Muscle of leg (tissue), 11 donors: Measurements from ENCODE around the gene NUDC. TPM values are rescaled to one million over a fixed set of nuclear protein-coding genes. Genes with fewer than 3 reads are reported as not detected.

Source experiments
- DNase-seq: peaks from one replicate; pipeline ENCODE4 v3.0.0; 2013
- H3K27ac ChIP-seq: one replicate; pipeline ENCODE4 v1.5.1; 2013; ENCODE audit warnings: mild to moderate bottlenecking, low read length, control low read depth
- H3K27me3 ChIP-seq: one replicate; pipeline ENCODE4 v1.6.1; 2013; ENCODE audit warnings: low read length; ENCODE audit not compliant: control insufficient read depth, insufficient read depth
- H3K36me3 ChIP-seq: one replicate; pipeline ENCODE4 v1.6.1; 2013; ENCODE audit warnings: low read length; ENCODE audit not compliant: control insufficient read depth, insufficient read depth
- H3K4me1 ChIP-seq: one replicate; pipeline ENCODE4 v1.6.1; 2013; ENCODE audit warnings: low read length; ENCODE audit not compliant: control insufficient read depth, insufficient read depth
- H3K4me3 ChIP-seq: one replicate; pipeline ENCODE4 v1.5.1; 2013; ENCODE audit warnings: low read length, control low read depth
- H3K9me3 ChIP-seq: replicated peaks from 2 replicates; pipeline ENCODE4 v1.6.1; 2013; ENCODE audit warnings: low read depth, low read length; ENCODE audit not compliant: control insufficient read depth
- WGBS: methylation state at CpG from one replicate; pipeline ENCODE4 v1.1.5; 2013; ENCODE audit warnings: missing lambda C conversion rate; ENCODE audit not compliant: insufficient coverage; 5-methylcytosine and 5-hydroxymethylcytosine counted together
- polyA plus RNA-seq, 8 donors: library from polyadenylated mRNA; unstranded; fragments of 120-200 nt; gene quantifications; one replicate each; pipeline versions ENCODE4 v1.2.1 to v1.2.3, GENCODE V29; 2013; ENCODE audit warnings: inconsistent platforms in 1 of 8, low replicate concordance in 1 of 8; ENCODE audit not compliant: insufficient read length in 8 of 8, insufficient read depth in 1 of 8
- total RNA-seq: library from RNA; stranded (reverse); fragments of 120-200 nt; gene quantifications from one replicate; pipeline ENCODE4 v1.2.4, GENCODE V29; 2013

The NUDC gene
- total and polyA plus RNA-seq, 9 donors: 25.8 to 65.5 (median 60.7) TPM

DNA sequence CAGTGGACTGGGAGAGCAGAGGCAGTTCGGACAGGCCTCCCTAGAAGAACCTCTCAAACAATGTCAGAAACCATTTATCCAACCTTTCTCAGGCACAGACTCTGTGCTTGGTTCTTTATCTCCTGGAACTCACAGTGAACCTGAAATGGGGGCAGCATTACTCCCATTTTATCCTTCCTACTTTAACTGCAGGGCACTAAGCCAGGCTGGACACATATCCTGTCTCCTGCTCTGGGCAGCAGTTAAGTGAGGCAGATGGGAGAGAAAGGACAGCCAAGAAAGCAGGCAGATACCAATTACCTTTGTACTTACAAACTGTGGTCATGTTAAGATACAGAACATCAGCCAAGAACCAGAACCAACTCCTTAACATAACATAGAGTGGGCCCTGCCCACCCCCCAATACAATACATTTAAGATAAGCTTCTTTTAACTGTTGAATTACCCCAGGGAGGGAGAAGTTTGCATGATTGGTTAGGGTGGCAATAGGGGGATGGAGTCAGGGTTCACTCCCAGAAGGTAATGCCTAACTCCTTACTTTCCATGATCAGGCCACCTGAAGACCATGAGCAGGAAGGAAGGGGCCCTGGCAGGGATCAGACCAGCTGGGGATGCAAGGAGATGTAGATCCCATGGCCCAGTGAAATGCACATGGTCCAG, 27.9 kb downstream of the NUDC start:
- Histone ChIP-seq H3K4me1 (no peaks in the 10 kb centered on the region), H3K9me3 (no peaks in the 10 kb centered on the region), H3K27ac (no peak overlapping the region), H3K4me3 (no peak overlapping the region), H3K27me3 (no peaks in the 10 kb centered on the region), H3K36me3 (peaks cover 27% of the 10 kb centered on the region)
- DNase-seq: no peak
- WGBS: no CpG with 5 or more reads among the region's 1 CpG

DNA sequence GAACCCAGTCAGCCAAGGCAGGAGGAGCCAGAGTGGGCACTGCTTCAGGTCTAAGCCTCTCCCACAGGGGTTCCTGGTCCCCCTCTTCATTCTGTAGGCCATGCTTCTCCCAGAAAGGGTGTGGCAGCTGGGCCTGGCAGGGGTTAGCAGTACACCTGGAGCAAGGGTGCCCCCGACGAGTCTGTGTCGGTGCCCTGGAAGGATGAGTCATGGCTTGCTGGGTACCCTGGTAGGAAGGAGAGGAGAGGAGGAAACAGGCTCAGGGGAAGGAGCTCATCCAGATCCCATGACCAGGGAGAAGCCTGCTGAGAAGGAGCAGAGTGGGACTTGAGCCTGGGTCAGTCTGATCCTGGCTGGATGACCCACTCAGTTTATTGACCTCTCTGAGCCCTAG, 28.4 kb downstream of the NUDC start:
- Histone ChIP-seq H3K27ac (no peak overlapping the region), H3K4me3 (no peak overlapping the region), H3K36me3 (peaks cover 24% of the 10 kb centered on the region), H3K9me3 (no peaks in the 10 kb centered on the region), H3K4me1 (no peaks in the 10 kb centered on the region), H3K27me3 (no peaks in the 10 kb centered on the region)
- no peak for DNase-seq
- 94% methylated on average over 3 of the region's 3 CpGs for WGBS

DNA sequence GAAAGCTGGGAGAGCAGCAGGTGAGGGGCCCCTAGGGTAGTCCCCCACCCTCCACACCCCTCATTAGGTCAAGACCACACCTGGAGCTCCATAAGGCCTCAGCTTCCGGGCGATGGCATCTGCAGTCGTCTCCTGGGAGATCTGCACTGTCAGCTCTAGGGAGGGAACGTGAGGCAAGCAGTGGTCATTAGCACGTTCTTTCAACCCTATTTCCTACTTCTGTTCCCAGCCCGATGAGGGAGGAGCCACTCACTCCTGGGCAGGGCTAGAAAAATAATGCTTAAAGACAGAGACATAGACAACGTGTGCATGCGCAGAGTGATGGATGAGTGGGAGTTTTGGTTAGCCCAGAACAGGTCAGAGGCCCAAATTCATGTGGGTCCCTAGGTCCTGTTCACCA, 29.1 kb downstream of the NUDC start:
- Histone ChIP-seq H3K4me1 (no peaks in the 10 kb centered on the region), H3K36me3 (peaks cover 17% of the 10 kb centered on the region), H3K9me3 (no peaks in the 10 kb centered on the region), H3K27ac (no peak overlapping the region), H3K4me3 (no peak overlapping the region), H3K27me3 (no peaks in the 10 kb centered on the region)
- WGBS: 65% methylated on average over 6 of the region's 8 CpGs
- no peak for DNase-seq

DNA sequence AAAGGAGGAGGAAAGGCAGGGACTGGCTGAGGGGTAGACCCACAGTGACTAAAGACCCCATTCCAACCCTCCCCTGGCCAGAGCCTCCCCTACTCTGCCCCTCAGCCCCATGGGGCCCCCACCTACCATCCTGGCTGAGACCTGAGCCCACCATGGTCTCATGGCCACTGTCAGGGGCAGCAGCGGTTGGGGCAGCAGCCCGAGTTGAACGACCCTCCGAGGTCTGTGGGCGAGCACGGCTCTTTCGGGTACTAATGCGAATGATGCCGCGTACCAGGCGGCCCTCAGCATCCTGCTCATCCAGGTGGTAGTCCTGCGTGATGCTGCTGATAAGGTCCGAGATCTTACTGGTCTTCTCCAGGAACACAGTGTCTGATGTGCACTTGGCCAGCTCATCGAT, 29.7 kb downstream of the NUDC start:
- DNase-seq: no peak
- Histone ChIP-seq H3K9me3 (peaks cover 3% of the 10 kb centered on the region), H3K4me3 (no peak overlapping the region), H3K27me3 (no peaks in the 10 kb centered on the region), H3K4me1 (no peaks in the 10 kb centered on the region), H3K27ac (no peak overlapping the region), H3K36me3 (peaks cover 11% of the 10 kb centered on the region)
- WGBS: 96% methylated on average over 14 of the region's 14 CpGs

DNA sequence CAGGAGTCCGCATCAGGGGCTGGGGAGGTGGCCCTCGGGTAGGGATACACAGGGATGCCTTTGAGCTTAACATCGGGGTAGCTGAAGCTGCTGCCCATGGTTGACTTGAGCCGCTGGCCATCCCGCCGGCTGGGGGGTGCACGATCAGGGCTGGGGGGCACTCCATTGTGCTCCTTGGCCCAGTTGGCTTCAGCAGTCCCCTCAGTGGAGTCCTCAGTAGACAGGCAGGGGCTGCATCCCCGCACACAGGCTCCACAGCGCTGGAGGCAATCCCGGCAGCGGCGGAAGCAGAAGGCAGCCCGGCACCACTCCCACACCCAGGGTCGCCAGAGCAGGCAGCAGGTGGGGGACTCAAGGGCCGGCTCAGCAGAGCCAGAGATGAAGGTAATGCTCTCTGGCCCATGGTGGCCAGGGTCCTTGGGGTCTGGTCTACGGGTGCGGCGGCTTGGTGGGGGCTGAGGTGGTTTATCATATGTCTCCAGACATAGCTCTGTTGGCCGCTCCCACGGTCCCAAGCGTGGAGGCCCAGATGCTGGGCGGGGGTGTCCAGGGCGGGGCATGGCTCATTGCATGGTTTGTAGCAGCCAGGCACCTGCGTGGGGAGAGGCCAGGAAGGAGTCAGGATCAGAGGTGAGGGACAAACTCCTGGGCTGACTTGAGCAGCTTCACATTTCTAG, 30.4 kb downstream of the NUDC start:
- peaks cover 3% of the 10 kb centered on the region for H3K36me3 ChIP-seq
- no peaks in the 10 kb centered on the region for H3K4me1 ChIP-seq
- peaks cover 3% of the 10 kb centered on the region for H3K9me3 ChIP-seq
- no peak overlapping the region for H3K4me3 ChIP-seq
- DNase-seq: no peak
- no peak overlapping the region for H3K27ac ChIP-seq
- peaks cover 2% of the 10 kb centered on the region for H3K27me3 ChIP-seq
- 83% methylated on average over 21 of the region's 24 CpGs for WGBS

DNA sequence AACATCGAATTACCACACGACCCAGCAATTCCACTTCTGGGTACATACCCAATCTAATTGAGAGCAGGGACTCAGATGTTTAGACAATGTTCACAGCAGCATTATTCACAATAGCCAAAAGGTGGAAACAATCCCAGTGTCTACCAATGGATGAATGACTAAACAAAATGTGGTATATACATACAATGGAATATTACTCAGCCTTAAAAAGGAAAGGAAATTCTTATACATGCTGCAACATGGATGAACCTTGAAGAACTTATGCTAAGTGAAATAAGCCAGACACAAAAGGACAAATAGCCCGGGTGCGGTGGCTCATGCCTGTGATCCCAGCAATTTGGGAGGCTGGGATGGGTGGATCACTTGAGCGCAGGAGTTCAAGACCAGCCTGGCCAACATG, 31.8 kb downstream of the NUDC start:
- DNase-seq: no peak
- no peaks in the 10 kb centered on the region for H3K4me1 ChIP-seq
- peaks cover 13% of the 10 kb centered on the region for H3K27me3 ChIP-seq

DNA sequence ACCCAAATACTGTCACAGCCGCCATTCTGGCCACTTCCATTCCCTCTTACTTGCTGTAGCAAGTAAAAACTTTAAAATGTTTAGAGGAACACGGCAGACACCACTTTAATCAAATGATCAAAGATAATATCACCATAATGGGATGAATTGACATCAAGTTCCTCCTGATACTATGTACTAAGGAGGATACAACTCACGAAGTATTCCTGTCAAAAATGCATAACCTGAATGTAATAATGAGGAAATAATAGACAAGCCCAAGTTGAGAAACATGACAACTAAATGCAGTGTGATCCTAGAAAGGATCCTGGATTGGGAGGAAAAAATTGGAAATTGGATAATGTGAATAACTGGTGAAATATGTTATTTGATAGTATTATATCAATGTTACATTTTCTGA, 34.8 kb downstream of the NUDC start:
- Histone ChIP-seq H3K27me3 (peaks cover 43% of the 10 kb centered on the region), H3K36me3 (no peaks in the 10 kb centered on the region), H3K4me3 (no peak overlapping the region), H3K9me3 (peaks cover 3% of the 10 kb centered on the region), H3K4me1 (peaks cover 4% of the 10 kb centered on the region), H3K27ac (no peak overlapping the region)
- no peak for DNase-seq
- WGBS: no CpG with 5 or more reads among the region's 3 CpGs

More for the DNA sequence above, 31.8 kb downstream of the NUDC start:
- Histone ChIP-seq H3K27ac (no peak overlapping the region), H3K9me3 (peaks cover 3% of the 10 kb centered on the region), H3K36me3 (no peaks in the 10 kb centered on the region), H3K4me3 (no peak overlapping the region)
- 100% methylated on average over 3 of the region's 5 CpGs for WGBS

DNA sequence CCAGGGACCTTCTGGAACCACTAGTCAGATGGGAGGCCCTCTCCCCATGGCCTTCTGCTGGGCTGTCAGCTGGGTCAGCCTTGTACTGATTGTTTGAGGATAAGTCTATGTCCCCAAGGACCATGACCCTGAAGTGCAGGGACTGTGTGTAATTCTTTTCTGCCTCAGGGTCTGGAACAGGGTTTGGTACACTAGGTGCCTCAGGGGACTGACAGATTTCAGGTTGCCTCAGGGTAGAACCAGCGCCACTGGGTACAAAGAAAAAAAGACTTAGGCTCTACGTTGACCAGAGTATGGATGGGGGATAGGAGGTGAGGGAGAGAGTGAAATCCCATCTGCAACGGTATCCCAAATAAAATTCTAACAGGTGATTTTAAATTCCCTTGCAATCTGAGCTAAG, 35.8 kb downstream of the NUDC start:
- H3K36me3 ChIP-seq: no peaks in the 10 kb centered on the region
- WGBS: no CpG with 5 or more reads among the region's 3 CpGs
- peaks cover 3% of the 10 kb centered on the region for H3K9me3 ChIP-seq
- DNase-seq: no peak
- no peak overlapping the region for H3K27ac ChIP-seq
- no peak overlapping the region for H3K4me3 ChIP-seq
- peaks cover 4% of the 10 kb centered on the region for H3K4me1 ChIP-seq
- H3K27me3 ChIP-seq: peaks cover 48% of the 10 kb centered on the region

DNA sequence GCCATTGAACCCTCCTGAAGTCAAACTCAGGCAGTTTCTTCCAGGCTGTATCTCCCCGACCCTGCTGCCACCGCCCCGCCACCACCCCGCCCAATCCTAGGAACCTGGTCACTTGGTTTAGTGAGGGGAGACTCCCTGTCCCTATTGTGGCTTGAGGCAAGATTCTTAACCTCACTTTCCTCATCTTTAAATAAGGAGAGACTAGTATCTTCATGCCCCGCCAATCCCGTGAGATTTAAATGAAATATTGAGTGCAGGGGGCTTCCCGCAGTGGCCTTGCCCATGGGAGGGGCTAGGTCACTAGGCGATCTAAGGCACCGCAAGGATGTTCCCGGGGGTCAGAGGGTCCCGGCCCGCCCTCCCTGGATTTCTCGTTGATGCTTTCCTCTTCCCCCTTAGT, 37.7 kb downstream of the NUDC start:
- no peak overlapping the region for H3K27ac ChIP-seq
- H3K27me3 ChIP-seq: peaks cover 57% of the 10 kb centered on the region
- 0% methylated on average over 3 of the region's 13 CpGs for WGBS
- peaks cover 4% of the 10 kb centered on the region for H3K4me1 ChIP-seq
- DNase-seq: no peak
- no peaks in the 10 kb centered on the region for H3K36me3 ChIP-seq
- no peak overlapping the region for H3K4me3 ChIP-seq
- H3K9me3 ChIP-seq: peaks cover 3% of the 10 kb centered on the region

DNA sequence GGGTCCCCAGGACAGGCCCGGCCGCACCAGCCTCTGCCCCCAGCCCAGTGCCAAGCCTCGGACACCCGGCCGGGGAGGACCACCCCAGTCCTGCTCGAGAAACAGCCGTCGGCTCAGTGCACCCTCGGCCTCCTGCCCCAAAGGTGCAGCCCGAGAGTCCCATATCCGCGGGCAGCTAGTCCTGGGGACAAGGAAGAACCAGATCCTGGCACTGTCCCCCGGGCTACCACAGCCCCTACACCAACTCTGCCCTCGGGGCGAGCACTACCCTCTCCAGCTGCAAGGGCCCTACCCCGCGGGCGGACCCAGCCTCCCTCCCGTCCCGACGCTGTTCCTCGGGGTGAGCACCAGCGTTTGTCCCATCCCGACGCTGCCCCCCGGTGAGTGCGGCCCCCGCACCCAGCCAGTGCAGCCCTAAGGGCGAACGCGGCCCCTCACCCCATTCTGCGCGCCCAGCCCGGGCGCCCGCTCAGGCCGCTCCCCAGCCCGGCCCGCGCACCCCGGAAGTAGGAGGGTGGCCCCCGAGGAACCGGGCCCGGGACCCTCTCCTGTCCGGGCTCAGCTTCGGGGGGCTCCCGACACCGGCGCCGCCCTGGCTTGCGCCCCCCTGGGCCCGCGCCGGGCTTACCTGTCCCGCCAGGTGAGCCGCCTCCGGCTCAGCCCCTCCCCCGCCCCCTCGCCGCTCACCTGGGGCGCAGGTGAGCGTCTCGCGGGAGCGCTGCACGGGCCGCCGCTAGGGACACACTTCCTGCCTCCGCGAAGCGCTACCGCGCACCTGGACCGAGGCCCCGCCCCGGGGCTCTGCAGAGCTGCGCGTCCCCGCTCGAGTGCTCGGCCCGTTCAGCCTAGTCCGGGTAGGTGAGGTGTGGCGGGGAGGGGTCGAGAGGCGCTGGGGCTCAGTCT, 38.4 kb downstream of the NUDC start, which contains the start of gene KDF1:
Gene KDF1, minus strand, starts transcription at position 747 of the 903 bp plus-strand sequence. CDS start 8,088 bp downstream, outside the sequence.
- Histone ChIP-seq H3K4me1 (peaks cover 4% of the 10 kb centered on the region), H3K36me3 (no peaks in the 10 kb centered on the region), H3K9me3 (peaks cover 3% of the 10 kb centered on the region), H3K27ac (no peak within 1 kb of the TSS), H3K27me3 (peaks cover 57% of the 10 kb centered on the region), H3K4me3 (no peak within 1 kb of the TSS)
- no peak for DNase-seq
- under 1% methylated on average over 85 of the region's 86 CpGs for WGBS
